Cerebellar cortex (tissue), 1 donor: Measurements from ENCODE around the gene SVOPL.

Source experiments
- DNase-seq: peaks from one replicate; pipeline ENCODE4 v3.0.0-alpha.2; 2015; ENCODE audit warnings: low spot score

The SVOPL gene

DNA sequence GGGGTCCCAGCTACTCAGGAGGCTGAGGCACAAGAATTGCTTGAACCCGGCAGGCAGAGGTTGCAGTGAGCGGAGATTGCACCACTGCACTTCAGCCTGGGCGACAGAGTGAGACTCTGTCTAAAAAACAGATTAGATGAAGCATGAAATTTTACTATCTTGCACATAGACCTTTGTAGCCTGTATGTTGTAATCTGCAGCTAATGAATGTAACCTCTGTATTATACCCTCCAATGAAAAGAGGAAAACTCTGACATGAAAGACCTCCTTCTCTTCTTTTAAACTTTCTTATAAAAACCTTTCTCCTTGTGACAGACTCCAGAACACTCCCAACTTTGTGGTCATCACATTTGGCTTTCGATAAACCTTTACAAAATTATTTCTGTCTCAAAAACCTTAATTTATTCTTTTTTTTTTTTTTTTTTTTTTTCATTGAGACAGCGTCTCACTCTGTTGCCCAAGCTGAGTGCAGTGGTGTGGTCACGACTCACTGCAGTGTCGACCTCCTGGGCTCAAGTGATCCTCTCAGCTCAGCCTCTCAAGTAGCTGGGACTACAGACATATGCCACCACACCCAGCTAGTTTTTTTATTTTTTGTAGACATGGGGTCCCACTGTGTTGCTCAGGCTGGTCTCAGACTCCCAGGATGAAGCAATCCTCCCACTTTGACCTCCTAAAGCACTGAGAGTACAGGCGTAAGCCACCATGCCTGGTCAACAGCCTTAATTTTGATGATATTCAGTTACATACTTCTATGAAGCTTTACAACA is 97.4 kb downstream of the SVOPL start:
- no peak for DNase-seq

DNA sequence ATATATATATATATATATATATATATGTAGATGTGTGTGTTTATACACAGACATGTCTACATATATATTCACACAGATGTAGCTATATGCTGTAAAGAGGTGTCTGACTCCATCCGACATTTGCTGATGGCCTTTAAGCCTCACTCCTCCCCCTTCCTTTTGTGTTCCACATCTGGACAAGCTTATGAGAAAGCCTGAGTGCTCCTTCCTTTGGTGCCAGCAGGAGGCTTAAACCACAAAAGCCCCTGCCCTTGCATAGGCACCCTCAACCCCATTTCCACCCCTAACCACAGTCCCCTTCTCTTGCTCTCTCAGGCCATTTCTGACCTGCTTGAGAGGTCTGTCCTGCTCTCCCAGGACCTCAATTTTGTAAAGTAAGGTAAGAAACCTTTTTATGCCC is 98.7 kb downstream of the SVOPL start:
- no peak for DNase-seq

DNA sequence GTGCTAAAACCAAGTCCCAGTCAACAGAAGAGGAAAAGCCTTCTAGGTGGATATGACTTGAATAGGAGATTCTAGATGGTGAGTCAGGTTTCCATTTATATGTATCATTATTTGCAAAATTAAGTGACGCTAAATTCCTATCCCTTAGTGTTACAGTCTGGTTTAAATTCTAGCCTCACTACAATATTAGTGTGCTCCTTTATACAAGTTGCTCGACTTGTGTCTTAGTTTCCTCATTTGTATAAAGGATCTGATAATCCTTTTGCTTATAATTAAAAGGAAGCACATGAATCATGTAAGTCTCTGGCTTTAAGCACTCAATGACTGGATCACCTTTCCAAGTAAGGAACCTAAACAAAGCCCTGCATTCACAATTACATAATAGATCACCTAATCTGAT is 105.7 kb downstream of the SVOPL start:
- no peak for DNase-seq

DNA sequence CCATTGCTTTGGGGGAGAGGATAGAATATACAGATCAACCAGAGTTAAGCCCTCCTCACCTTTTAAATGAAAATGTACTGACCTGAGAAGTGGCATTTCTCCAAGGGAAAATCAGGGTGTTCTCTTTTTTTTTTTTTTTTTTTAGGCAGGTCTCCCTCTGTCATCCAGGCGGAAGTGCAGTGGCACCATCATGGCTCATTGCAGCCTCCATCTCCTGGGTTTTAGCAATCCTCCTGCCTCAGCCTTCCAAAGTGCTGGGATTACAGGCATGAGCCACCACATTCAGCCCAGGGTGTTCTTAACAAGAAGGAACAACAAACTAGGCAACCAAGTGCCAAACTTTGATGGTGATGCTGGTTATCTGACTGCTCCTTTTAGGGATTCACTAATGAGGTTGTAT is 111.0 kb downstream of the SVOPL start:
- DNase-seq, result no peak

DNA sequence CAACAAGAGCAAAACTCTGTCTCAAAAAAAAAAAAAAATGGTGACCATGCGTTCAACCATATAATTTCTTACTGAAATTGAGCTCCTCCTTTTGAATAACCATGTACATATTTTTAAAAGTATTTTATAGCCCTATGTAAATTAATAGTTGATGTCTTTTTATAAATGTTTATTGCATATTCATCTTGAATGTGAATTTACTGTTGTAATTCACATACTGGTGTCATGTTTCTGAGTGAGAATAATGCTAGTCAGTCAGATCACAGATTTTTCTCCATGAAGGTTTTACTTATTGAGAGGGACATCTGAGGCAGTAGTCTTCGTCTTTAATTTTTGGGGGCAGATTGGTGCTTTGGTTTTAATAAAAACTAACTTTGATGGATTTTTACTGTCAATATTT is 112.2 kb downstream of the SVOPL start:
- no peak for DNase-seq

DNA sequence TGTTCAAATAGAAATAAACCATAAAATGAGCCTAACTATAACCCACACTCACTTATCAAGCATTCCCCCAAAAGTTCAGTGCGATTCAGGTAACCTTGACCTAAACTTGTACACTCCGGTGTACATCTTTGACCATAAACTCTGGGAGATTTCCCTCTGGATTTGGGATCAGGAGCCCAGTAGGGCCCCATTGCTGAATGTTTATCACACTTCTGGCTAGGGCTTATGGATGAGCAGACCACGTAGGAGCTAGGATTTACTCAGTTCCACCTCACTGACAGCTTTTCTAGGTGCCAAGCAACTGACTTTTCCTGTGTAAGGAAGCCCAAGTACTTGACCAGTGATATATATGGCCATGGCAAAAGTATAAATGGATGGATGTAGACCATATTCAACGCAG is 113.7 kb downstream of the SVOPL start:
- DNase-seq, result no peak

DNA sequence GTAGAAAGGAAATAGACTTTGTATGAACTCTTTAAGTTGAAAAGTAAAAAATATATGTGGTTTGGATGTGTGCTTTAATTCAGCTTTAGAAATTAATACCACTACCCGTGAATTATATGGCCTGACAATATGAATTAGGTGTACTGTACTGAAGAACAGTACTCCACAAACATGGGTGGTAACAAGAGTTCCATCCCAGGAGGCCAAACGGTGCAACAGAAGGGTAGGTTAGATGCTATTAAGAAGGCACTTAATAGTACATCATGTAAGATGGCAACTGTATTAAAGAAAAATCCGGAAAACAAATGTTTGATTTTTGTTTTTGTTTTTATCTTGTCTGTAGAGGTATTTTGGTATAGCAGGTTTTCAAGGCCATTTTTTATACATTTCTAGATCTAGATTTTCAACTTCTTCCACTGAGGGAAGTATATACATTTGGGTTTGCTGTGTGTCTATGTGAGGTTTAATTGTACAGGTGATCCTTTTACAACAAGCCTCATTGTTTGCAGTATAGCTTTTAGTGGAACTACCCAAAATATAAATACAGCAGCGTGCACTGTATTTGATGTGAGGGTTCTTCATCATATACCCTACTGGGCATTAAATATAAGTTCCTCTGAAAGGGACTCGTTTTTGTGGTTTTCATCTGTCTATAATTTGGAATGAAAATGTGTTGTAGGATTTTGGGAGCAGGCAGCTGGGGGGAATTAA is 115.7 kb downstream of the SVOPL start:
- no peak for DNase-seq

DNA sequence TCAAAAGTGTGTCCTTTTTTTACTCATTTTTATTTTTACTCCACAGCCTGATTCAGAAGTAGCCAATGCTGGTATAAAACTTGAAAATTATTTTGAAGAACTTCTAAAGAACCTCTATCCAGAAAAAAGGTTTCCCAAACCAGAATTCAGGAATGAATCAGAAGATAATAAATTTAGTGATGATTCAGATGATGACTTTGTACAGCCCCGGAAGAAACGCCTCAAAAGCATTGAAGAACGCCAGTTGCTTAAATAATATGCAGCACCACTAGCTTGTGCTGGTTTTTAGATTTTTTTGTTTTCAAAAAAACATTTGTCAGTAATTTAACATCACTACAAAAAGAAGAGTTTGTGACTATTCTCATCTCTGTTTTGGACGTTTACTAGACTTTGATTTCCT is 116.5 kb downstream of the SVOPL start:
- no peak for DNase-seq

DNA sequence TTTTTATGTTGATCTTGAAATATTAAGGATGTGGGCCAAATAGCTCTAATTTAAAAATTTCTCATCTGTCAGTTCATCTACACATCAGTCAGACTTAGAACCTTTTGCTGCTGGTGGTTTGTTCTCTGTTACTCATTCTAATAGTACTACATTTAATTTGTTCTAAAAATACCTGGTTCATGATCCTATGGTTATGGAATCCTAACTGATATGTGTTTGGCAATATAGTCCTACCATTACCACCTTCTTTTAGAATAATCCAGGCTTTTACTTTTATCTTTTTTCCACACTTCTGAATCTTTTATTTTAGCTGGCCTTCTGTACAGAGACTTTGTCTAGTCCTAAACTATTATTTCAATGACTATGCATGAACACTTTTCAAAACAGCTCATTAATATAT is 116.9 kb downstream of the SVOPL start:
- no peak for DNase-seq

DNA sequence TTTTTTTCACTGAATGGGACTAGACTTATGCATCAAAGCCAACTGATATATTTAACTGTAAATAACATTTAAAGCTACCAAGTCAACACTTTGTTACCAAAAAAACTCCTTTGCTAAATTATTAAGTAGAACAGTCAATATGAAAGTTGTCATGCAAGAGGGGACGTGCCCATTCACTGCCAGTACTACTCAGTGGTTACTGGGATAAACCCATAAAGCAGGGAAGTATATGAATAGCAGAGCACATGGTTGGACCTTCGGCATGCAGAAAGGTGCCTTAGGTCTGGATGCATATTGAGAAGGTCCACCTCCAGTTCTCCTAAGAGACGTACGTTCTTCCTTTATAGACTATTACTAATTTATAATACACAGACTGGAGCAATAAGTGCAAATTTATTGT is 120.1 kb downstream of the SVOPL start:
- no peak for DNase-seq

DNA sequence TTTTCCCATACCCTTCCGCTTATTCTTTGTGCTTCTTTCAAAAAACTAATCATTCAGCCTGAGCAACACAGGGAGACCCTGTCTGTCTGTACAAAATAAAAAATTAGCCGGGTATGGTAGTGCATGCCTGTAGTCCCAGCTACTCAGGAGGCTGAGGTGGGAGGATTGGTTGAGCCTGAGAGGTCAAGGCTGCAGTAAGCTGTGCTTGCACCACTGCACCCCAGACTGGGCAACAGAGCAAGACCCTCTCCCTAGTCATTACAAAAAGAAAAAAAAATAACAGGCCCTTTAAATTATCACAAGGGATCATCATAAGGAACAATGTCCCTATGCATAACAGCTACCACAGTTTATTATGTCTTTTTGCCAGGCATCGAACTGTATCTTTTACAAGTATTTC is 121.5 kb downstream of the SVOPL start:
- DNase-seq, result no peak

DNA sequence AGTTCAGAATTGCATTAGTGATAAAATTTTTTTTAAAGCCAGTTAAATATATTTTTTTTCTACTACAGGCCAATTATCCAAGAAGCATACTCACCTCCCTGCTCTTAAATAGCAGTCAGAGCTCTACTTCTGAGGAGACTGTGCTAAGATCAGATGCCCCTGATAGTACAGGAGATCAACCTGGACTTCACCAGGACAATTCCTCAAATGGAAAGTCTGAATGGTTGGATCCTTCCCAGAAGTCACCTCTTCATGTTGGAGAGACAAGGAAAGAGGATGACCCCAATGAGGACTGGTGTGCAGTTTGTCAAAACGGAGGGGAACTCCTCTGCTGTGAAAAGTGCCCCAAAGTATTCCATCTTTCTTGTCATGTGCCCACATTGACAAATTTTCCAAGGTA is 122.0 kb downstream of the SVOPL start:
- no peak for DNase-seq

DNA sequence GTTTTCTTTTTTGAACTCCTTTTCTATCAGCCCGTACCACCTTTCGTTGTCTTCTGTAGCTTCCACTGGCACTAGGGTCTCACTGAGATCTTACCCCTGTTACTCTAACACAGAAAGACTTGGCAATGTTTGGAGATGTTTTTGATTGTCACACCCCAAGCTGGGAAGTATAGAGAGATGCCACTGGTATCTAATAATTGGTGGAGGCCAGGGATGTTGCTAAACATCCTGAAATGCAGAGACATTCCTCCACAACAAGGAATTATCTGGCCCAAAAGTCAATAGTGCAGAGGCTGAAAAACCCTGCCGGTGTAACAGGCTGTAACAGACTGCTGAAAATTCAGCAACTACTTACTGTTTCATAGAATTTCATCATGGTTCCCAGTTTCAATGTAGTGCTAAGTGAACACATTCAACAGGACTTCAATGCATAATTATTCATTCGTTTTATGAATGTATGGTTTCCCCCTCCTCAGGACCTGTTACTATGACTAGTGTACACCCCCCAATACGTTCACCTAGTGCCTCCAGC is 125.2 kb downstream of the SVOPL start:
- DNase-seq, result no peak

DNA sequence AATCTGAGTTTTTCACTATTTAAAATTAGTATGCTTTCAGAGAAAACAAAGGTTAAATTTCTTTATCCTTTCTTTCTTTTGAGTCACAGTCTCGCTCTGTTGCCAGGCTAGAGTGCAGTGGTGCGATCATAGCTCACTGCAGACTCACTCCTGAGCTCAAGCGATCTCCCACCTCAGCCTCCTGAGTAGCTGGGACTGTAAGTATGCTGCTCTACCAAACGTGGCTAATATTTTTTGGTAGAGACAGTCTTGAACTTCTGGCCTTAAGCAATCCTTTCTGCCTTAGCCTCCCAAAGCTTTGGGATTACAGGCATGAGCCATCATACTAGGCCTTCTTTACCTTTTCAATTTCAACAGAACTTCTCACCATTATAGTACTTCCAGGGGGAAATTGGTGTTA is 127.4 kb downstream of the SVOPL start:
- no peak for DNase-seq

DNA sequence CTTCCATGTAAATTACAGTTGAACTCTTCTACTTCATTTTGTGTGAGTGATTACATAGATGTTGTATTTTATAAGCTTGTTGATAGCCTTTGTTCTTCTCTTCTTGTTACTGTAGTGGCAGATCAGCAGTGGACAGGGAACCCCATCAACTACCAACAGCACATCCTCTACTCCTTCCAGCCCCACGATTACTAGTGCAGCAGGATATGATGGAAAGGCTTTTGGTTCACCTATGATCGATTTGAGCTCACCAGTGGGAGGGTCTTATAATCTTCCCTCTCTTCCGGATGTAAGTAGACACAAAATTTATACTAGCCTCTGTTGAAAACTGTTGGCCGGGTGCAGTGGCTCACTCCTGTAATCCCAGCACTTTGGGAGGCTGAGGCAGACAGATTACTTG is 130.4 kb downstream of the SVOPL start:
- DNase-seq, result no peak

DNA sequence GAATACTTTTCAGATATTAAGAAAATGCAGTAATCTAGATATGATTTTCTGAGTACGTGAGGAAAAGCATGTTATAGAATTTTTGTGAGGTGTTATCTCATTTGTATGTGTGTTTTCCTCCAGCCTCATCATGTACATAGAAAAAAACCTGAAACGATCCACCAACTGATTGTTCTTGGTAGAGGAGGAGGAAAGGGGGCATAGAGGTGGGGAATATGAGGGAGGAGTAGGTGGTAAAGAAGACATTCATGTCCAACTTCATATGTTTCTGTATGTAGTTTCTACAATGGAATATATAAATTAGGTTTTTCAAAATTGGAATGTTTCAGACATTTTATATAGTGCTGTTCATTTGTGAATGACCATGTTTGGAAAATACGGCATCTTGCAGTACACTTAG is 131.7 kb downstream of the SVOPL start:
- no peak for DNase-seq

DNA sequence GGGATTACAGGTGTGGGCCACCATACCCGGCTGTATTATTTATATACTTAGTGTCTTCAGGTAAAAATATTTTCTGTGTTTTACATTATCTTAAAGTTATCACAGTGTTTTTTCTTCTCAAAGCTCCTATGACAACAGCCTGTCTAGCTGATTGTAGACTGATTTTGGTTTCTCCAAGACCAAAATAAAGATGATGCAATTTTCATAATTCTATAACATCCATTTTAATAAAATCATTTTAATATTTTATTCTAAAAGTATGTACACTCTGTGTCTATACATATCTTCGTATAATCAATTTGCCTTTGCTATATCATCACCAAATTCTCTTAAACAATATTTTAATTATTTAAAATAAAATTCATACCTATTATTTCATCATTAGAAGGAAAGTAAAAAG is 132.5 kb downstream of the SVOPL start:
- DNase-seq, result no peak

DNA sequence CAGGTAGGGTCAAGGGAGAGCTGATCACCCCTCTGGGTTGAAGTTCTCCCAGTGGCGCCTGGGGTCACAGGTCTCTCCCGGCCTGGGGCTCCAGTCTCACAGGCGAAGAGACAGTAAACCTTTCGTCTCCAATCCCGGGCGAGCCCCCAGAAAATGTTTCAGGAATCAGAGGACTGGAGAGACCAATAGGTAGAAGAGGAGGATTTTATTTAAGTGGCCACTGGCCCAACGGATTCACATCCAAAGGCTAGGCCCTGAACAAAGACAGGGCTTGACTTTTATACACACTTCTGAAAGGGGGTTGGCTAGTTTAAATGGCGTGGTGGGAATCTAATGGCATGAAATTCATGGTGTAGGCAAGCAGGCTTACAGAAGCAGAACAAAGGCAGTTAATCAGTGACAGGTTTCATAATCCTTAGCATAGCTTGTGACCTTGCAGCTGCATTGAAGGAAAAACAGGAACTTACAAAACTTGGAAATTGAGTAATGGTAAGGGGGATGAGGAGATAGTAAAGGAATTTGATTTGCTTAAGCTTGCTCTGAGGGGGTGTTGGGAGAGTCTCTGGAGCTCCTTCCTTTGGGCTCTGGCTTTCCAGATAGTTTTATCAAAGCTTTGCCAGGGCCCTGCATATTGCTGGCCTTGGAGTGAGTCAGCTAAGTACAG is 135.6 kb downstream of the SVOPL start:
- no peak for DNase-seq

DNA sequence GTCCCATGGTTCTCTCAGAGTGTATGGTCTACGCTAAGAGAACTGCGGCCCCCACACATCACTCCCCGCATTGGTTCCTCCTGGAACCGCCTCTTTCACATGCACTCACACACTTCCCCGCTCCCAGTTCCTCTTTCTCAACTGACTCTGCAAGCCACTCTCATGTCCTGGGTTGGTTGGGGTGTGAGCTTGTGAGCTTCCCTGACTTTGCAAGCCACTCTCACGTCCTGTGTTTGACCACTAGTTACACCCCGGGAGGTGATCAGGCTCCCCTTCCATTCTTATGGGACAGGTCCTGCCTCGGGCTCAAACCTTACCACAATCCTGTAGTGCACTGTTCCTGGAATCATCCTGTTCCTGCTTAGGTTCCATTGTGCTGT is 136.1 kb downstream of the SVOPL start:
- no peak for DNase-seq

DNA sequence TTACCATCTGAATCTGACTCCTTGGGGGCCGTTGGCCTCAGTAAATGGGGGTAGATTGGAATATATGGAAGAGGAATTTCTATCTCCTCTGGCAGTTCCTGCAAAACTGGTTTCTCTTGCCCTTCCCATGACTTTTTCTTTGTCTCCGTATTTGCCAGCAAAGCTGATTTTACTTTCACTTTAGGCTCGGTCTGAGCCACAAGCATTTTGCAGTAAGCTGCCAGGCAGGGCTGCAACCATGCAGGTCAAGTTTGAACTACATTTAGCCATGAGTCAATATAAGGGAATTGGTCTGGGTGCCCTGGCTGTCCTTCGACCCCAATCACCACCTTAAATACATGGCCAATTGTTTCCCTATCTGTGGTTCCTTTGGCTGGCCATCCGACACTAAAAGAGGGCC is 136.8 kb downstream of the SVOPL start:
- no peak for DNase-seq

DNA sequence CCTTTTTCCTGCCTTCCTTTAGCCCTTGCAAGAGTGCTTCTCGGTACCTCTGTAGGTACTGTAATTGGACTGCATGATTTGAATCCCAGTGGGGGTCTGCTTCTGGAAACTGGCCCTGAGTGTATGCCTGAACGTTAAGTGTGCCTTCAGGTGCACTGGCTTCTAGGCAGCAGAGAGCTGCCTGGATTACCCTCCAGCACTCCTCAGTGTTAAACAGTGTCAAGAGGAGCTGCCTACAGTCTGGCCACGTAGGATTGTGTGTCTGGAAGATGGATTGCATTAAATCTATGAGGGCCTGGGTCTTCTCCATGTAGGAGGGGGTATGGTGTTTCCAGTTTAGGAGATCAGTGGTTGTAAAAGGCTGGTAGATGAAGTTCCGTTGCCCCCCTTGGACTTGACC is 137.4 kb downstream of the SVOPL start:
- DNase-seq, result peak; percentile 2

DNA sequence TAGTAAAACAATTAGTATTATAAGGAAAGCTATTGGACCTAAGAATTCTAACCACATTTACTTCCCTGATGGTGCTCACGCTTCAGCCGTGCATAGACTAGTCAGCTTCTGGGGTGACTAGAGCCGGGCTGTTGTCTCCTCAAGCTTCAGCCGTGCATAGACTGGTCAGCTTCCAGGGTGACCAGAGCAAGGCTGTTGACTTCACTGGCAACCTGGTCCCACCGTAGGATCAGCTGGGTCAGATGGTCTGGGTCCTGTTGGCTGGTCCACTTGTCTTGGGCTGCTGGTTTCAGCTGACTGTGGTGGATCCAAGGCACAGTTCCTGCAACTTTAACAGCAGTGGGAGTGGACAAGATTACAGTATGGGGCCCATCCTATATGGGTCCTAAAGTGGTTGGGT is 141.7 kb downstream of the SVOPL start:
- DNase-seq, result no peak
